PC-9 (cell line): ENCODE results near the gene MBIP.

Experiments used
- EZH2 ChIP-seq: fragments of 200-600 bp; sonication (generic); IDR thresholded peaks from 2 replicates; pipeline ENCODE4 v1.8.0; 2017; ENCODE audit warnings: antibody characterized with exemption, low read depth
- TF ChIP-seq, protein P1 (sequence below): fragments of 200-600 bp; sonication (generic); conservative IDR thresholded peaks from 2 replicates; pipeline ENCODE4 v1.6.1; 2017; ENCODE audit warnings: mixed run types, antibody characterized with exemption, mild to moderate bottlenecking, moderate library complexity

DNA sequence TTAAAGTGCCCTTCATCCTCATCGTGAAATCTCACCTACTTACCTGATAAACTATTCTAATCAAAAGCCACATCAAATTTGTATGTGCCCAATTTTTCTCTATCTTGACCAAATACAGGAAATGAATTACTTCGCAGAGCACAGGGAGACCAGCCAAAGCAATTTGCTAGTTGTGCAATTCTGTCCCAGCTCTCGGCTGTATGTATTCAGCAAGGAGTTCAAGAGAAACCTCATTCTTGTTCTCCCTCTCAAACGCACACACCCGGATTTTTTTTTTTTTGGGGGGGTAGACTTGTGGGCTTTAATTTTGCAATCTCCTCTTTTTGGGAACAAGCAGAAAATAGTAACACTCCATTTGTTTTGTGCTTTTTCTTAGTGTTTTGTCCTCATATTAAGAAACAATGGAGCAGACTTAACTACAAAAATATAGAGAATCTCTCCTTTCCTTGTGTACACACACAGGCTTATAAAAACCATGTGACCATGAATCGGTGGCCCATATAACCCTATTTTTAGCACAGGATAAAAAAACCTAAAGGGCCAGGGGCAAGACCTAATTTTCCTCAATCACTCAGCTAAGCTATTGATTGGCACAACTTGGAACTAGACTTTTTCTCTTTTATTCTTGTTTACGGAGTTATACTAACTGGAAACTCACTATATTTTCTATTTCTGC is 64.2 kb downstream of the MBIP start:
- TF ChIP-seq, protein P1, sequence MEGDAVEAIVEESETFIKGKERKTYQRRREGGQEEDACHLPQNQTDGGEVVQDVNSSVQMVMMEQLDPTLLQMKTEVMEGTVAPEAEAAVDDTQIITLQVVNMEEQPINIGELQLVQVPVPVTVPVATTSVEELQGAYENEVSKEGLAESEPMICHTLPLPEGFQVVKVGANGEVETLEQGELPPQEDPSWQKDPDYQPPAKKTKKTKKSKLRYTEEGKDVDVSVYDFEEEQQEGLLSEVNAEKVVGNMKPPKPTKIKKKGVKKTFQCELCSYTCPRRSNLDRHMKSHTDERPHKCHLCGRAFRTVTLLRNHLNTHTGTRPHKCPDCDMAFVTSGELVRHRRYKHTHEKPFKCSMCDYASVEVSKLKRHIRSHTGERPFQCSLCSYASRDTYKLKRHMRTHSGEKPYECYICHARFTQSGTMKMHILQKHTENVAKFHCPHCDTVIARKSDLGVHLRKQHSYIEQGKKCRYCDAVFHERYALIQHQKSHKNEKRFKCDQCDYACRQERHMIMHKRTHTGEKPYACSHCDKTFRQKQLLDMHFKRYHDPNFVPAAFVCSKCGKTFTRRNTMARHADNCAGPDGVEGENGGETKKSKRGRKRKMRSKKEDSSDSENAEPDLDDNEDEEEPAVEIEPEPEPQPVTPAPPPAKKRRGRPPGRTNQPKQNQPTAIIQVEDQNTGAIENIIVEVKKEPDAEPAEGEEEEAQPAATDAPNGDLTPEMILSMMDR = no peak
- TF ChIP-seq EZH2 = no peak
